Duodenal mucosa (tissue), 2 donors: ENCODE data around the gene ADAM15.

Source experiments
- H3K27ac ChIP-seq: one replicate; pipeline ENCODE4 v1.7.0; 2013; ENCODE audit warnings: low read depth, low read length
- H3K27me3 ChIP-seq, 2 donors: one replicate each; pipeline ENCODE4 v1.7.0; 2013; ENCODE audit warnings: low read length in 2 of 2, control low read depth in 1 of 2; ENCODE audit not compliant: insufficient read depth in 2 of 2, control insufficient read depth in 1 of 2
- H3K36me3 ChIP-seq, 2 donors: one replicate each; pipeline ENCODE4 v1.7.0; 2013; ENCODE audit warnings: low read length in 2 of 2, control low read depth in 1 of 2; ENCODE audit not compliant: insufficient read depth in 2 of 2, control insufficient read depth in 1 of 2
- H3K4me1 ChIP-seq, 2 donors: one replicate each; pipeline ENCODE4 v1.7.0; 2013; ENCODE audit warnings: low read length in 2 of 2, control low read depth in 1 of 2; ENCODE audit not compliant: insufficient read depth in 2 of 2, control insufficient read depth in 1 of 2
- H3K4me3 ChIP-seq, 2 donors: one replicate each; pipeline ENCODE4 v1.7.0; 2013; ENCODE audit warnings: low read length in 2 of 2, low read depth in 1 of 2
- H3K9ac ChIP-seq, 2 donors: one replicate each; pipeline ENCODE4 v1.7.0; 2013; ENCODE audit warnings: low read length in 2 of 2, low read depth in 1 of 2
- H3K9me3 ChIP-seq, 2 donors: one replicate each; pipeline ENCODE4 v1.7.0; 2013; ENCODE audit warnings: low read length in 2 of 2, control low read depth in 1 of 2; ENCODE audit not compliant: control insufficient read depth in 1 of 2

ADAM15 gene

DNA sequence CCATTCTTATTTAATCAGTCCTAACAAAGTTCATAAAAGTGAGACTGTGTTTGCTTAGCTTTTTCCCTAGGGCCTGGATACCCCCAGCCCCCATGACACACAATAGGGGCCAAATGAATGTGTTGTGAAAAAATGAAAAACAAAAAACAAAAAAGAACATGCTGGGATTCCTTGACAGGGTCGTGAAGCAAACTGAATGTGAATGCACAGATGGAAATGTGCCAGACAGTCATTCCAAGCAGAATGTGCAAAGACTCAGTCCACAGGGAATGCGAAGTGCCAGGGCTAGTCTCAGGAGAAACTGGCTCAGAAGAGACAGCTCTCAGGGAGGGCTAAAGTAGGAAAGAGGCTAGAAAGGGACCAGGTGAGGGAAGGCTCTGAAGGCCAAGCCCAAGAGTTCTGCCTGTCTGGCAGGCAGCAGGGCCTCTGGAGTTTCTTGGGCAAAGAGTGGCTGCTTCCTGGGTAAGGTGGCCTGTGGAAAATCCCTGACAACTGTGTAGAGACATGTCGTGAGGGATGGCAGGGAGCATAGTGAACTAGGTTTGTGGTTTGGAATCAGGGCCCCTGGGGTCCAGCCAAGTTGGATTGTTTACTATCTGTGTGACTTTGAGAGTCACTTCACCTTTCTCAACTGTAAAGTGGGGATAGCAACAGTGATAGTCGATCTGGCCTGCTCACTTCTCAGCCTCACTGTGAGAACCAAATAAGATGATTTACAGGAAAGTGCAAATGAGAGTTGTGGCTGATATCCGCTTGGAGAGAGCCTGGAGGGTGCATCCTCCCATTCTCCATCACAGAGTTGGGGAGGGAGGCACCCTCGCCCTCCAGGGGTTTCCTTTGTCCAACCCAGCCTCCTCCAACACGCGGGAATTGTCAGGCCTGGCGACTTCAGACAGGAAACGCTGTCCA lies 1.2 kb upstream of the ADAM15 start:
- peaks cover 3 to 10% of the 10 kb centered on the region in 2 donors for H3K36me3 ChIP-seq
- H3K4me1 ChIP-seq = peaks cover 27 to 38% of the 10 kb centered on the region in 2 donors
- peak overlapping the region; percentile 79 to 99 for H3K9ac ChIP-seq
- H3K27ac ChIP-seq = peak overlapping the region; percentile 33
- H3K9me3 ChIP-seq = no peaks in the 10 kb centered on the region
- H3K4me3 ChIP-seq = peak overlapping the region; percentile 70 to 86
- H3K27me3 ChIP-seq = no peaks in the 10 kb centered on the region

DNA sequence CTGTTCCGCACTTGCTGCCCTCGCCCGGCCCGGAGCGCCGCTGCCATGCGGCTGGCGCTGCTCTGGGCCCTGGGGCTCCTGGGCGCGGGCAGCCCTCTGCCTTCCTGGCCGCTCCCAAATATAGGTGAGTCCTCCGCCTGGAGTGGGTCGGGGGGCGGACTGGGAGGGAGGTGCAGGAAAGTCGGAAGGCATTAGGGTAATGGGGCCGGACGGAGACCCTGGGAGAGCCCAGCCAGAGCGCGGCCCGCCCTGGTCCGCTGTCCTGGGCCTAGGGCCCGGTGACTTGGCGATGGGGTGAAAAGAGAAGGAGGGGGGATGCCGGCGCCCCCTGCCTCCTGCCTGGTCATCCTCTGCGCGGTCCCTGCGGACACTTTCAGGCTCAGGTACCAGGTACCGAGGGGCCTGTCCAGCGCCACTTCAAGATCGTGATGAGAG lies 243 bp downstream of the ADAM15 start:
- H3K9ac ChIP-seq = peak overlapping the region; percentile 83 to 92
- peaks cover 19 to 38% of the 10 kb centered on the region in 2 donors for H3K4me1 ChIP-seq

GRCh38 chr1:155051777-155052398 lies 772 bp downstream of the ADAM15 start:
- Histone ChIP-seq H3K4me1 (peaks cover 19 to 38% of the 10 kb centered on the region in 2 donors), H3K27me3 (no peaks in the 10 kb centered on the region), H3K9ac (peak overlapping the region; percentile 83 to 92), H3K36me3 (peaks cover 11 to 26% of the 10 kb centered on the region in 2 donors), H3K4me3 (peak overlapping the region; percentile 84 to 85), H3K9me3 (no peaks in the 10 kb centered on the region), H3K27ac (peak overlapping the region; percentile 63)

More for the DNA sequence above, 243 bp downstream of the ADAM15 start:
- Histone ChIP-seq H3K4me3 (peak overlapping the region; percentile 84 to 85), H3K36me3 (peaks cover 8 to 20% of the 10 kb centered on the region in 2 donors), H3K27ac (peak overlapping the region; percentile 63), H3K9me3 (no peaks in the 10 kb centered on the region), H3K27me3 (no peaks in the 10 kb centered on the region)

DNA sequence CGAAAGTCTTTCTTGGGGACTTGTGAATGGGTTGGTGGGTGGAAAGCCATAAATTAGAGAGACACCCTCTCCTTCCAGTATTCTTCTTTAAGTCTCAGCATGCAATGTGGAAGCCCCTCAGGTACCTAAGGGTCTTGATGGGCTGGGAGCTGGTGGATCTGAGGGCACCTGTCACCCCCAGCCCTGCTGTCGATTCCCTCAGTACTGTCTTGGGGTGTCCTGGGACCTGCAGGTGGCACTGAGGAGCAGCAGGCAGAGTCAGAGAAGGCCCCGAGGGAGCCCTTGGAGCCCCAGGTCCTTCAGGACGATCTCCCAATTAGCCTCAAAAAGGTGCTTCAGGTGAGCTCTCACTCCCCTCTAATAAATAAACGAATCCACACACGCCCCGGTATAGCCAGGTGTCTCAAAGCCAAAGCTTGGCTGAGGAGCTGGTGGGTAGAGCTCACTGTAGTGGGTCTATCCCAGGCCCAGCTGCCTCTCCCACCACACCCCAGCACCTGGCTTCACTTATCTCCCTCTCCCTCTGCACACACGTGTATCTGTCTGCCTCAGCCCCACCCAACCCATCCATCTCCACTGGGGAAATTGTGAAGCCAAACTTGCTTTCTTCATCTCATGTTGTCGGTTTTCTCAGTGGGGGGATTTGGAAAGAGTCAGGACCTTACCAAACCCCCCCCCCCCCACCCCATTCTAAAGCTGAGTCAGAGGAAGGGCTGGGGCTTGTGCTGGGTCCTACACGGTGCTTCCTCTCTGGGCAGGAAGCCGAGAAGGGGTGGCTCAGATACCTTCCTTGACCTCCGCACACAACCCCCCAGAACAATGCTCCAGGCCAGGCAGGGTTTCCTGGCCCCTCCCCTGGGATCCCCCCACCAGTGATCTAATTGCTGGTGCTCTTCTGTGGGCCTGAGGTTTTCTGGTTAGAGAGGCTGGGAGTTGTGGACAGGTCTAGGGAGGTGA lies 1.6 kb downstream of the ADAM15 start:
- Histone ChIP-seq H3K27ac (peak overlapping the region; percentile 39), H3K9ac (peak overlapping the region; percentile 83 to 92), H3K4me3 (peak overlapping the region; percentile 84 to 85)

DNA sequence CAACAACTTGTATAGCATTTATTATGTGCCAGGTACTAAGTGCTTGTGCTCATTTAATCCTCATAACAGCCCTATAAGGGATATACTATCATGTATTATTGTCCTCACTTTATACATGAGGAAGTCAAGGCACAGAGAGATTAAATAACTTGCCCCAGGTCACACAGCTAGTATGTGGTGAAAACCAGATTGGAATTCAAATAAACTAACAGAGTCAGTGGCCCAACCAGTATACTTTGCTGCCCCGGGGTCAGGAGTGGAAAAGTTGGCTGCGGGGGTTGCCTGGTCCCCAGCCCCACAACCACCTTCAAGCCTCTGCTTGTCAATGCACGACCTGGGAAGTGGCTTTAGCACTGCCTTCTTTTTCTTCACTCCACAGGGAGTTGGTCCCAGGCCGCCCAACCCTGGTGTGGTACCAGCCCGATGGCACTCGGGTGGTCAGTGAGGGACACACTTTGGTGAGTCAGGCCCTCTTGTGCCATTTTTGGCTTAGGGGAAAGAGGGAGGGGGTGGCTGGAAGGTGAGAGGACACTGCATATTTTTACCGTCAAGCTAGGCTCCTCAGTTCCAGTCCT lies 2.5 kb downstream of the ADAM15 start:
- Histone ChIP-seq H3K4me1 (peaks cover 19 to 36% of the 10 kb centered on the region in 2 donors), H3K9me3 (no peaks in the 10 kb centered on the region), H3K4me3 (no peak overlapping the region), H3K27me3 (no peaks in the 10 kb centered on the region), H3K36me3 (peaks cover 19 to 42% of the 10 kb centered on the region in 2 donors), H3K9ac (no peak overlapping the region), H3K27ac (no peak overlapping the region)

More for the DNA sequence above, 1.6 kb downstream of the ADAM15 start:
- Histone ChIP-seq H3K36me3 (peaks cover 13 to 33% of the 10 kb centered on the region in 2 donors), H3K27me3 (no peaks in the 10 kb centered on the region), H3K9me3 (no peaks in the 10 kb centered on the region), H3K4me1 (peaks cover 19 to 38% of the 10 kb centered on the region in 2 donors)

DNA sequence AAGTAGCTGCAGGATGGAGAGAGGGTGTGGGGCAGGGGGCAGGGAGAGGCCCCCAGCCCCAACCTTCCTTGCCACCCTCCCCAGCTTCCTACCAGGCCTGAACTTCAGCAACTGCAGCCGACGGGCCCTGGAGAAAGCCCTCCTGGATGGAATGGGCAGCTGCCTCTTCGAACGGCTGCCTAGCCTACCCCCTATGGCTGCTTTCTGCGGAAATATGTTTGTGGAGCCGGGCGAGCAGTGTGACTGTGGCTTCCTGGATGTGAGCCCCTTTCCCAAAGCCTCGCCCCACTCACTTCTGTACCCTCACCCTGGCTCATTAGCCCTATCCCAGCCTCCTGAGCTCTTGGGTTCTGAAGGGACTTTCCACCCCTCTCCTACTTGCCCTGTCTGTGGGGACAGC lies 6.0 kb downstream of the ADAM15 start:
- Histone ChIP-seq H3K4me3 (no peak overlapping the region), H3K9me3 (no peaks in the 10 kb centered on the region), H3K27me3 (no peaks in the 10 kb centered on the region), H3K4me1 (peaks cover 18 to 21% of the 10 kb centered on the region in 2 donors), H3K36me3 (peaks cover 19 to 52% of the 10 kb centered on the region in 2 donors), H3K9ac (no peak overlapping the region), H3K27ac (no peak overlapping the region)

DNA sequence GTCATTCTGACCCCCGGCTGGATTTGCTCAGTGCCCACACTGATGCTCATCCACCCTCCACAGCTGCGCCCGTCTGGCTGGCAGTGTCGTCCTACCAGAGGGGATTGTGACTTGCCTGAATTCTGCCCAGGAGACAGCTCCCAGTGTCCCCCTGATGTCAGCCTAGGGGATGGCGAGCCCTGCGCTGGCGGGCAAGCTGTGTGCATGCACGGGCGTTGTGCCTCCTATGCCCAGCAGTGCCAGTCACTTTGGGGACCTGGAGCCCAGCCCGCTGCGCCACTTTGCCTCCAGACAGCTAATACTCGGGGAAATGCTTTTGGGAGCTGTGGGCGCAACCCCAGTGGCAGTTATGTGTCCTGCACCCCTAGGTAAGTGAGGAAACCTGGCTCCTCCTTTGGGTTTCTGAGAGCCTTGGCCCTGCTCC lies 6.7 kb downstream of the ADAM15 start:
- H3K9ac ChIP-seq = no peak overlapping the region
- H3K27ac ChIP-seq = no peak overlapping the region
- no peaks in the 10 kb centered on the region for H3K27me3 ChIP-seq
- H3K4me1 ChIP-seq = peaks cover 16 to 21% of the 10 kb centered on the region in 2 donors
- peaks cover 19 to 52% of the 10 kb centered on the region in 2 donors for H3K36me3 ChIP-seq
- H3K4me3 ChIP-seq = no peak overlapping the region
- no peaks in the 10 kb centered on the region for H3K9me3 ChIP-seq

GRCh38 chr1:155060736-155061135 lies 9.6 kb downstream of the ADAM15 start:
- no peak overlapping the region for H3K4me3 ChIP-seq
- no peaks in the 10 kb centered on the region for H3K27me3 ChIP-seq
- no peak overlapping the region for H3K9ac ChIP-seq
- peaks cover 32 to 35% of the 10 kb centered on the region in 2 donors for H3K4me1 ChIP-seq
- H3K9me3 ChIP-seq = no peaks in the 10 kb centered on the region
- no peak overlapping the region for H3K27ac ChIP-seq
- H3K36me3 ChIP-seq = peaks cover 16 to 38% of the 10 kb centered on the region in 2 donors

DNA sequence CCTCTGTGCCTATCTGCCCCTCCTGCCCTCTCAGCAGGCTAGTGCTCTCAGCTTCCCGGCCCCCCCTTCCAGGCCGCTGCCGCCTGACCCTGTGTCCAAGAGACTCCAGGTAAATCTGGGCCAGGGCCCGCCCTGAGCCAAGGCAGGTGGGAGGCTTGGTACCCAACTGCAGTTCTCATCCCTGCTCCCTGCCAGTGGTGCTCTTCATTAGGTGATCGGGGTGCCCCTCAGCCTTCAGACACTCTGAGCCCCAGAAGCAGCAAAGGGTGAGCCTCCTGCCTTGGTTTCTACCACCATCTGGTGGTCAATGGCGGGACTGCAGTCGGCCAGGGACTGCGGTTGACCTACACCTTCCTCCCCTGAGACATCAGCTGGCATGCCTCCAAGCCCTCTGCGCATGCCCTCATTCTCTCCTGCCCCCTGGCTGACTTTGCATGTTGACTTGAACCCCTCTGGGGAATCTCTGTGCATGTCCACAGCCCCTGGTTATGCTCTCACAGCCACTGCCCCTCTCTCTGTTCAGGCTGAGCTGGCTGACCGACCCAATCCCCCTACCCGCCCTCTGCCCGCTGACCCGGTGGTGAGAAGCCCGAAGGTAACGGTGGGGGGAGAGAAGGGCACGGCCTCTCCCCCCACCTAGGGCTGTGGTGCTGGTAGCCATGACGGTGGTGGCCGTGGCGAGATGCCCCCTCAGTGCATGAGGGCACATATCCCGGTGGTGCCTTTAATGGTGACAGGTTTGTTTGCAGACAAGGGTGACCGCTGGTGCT lies 10.4 kb downstream of the ADAM15 start:
- peaks cover 32 to 41% of the 10 kb centered on the region in 2 donors for H3K4me1 ChIP-seq
- no peaks in the 10 kb centered on the region for H3K9me3 ChIP-seq
- no peak overlapping the region for H3K27ac ChIP-seq
- peak overlapping the region in 1 of 2 donors; percentile 25 for H3K9ac ChIP-seq
- no peak overlapping the region for H3K4me3 ChIP-seq
- peaks cover 9 to 35% of the 10 kb centered on the region in 2 donors for H3K36me3 ChIP-seq
- no peaks in the 10 kb centered on the region for H3K27me3 ChIP-seq
